ENCODE results near the gene PARD3. TPM values are rescaled to one million over a fixed set of nuclear protein-coding genes. Genes with fewer than 3 reads are reported as not detected.

Gene PARD3
- total RNA-seq, 3 donors from 2014 or later: 39.5 to 87.9 (median 47.0) TPM

DNA sequence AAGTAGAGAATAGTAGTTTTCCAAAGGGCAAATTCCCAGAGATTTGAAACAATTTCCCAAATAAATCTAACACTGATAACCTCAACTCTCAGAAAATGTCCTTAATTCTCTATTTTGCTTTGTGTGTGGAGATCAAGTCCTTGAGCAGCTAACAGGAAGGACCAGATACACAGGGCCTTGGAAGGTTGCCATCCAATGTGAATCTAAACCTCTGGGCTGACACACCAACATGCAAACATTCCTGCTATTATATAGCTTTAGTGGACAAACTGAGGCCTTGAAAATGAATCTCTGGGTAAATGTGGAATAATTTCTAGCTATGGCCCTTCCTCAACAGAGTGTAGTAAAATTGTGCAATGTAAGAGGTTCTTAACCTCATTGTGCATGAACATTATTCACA lies 44.1 kb upstream of the PARD3 start:
- DNase-seq: peak in 1 of 3 donors; percentile 55
- no peaks in the 10 kb centered on the region for H3K9me3 ChIP-seq

DNA sequence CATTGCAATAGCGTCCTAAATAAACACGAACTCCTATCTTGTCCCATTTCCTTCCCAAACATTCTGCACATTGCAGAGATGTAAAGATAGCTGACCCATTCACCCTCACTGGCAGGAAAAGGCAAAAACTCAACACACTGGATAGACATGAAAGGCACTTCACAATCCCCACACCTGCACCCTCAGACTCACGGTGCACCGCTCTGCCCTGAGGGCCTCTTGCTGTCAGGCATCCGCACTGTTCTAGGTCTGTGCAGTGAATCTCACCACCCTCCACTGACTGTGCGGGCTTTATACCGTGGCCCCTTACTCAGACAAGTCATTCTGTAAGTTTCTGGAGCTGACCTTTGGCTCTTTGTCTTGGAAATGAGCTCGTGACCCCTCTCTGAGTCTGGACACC lies 42.9 kb upstream of the PARD3 start:
- intact Hi-C loops (cut with DNase I, micrococcal nuclease): no loop called here
- no peak for ATAC-seq
- Histone ChIP-seq H3K9me3 (no peaks in the 10 kb centered on the region), H3K36me3 (ENCODE audit: low read depth) (no peaks in the 10 kb centered on the region), H3K4me3 (no peak overlapping the region), H3K4me1 (ENCODE audit: low read depth) (peaks cover 6% of the 10 kb centered on the region)
- no peak for DNase-seq
- TF ChIP-seq, protein P1, sequence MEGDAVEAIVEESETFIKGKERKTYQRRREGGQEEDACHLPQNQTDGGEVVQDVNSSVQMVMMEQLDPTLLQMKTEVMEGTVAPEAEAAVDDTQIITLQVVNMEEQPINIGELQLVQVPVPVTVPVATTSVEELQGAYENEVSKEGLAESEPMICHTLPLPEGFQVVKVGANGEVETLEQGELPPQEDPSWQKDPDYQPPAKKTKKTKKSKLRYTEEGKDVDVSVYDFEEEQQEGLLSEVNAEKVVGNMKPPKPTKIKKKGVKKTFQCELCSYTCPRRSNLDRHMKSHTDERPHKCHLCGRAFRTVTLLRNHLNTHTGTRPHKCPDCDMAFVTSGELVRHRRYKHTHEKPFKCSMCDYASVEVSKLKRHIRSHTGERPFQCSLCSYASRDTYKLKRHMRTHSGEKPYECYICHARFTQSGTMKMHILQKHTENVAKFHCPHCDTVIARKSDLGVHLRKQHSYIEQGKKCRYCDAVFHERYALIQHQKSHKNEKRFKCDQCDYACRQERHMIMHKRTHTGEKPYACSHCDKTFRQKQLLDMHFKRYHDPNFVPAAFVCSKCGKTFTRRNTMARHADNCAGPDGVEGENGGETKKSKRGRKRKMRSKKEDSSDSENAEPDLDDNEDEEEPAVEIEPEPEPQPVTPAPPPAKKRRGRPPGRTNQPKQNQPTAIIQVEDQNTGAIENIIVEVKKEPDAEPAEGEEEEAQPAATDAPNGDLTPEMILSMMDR (IDR thresholded peaks at IDR 0.05): no peak

More for the DNA sequence above, 44.1 kb upstream of the PARD3 start:
- no peak for ATAC-seq
- Histone ChIP-seq H3K36me3 (ENCODE audit: low read depth) (no peaks in the 10 kb centered on the region), H3K4me3 (no peak overlapping the region), H3K4me1 (ENCODE audit: low read depth) (peaks cover 8% of the 10 kb centered on the region)
- TF ChIP-seq, protein P1 (IDR thresholded peaks at IDR 0.05): no peak
- intact Hi-C loops (cut with DNase I, micrococcal nuclease): no loop called here

DNA sequence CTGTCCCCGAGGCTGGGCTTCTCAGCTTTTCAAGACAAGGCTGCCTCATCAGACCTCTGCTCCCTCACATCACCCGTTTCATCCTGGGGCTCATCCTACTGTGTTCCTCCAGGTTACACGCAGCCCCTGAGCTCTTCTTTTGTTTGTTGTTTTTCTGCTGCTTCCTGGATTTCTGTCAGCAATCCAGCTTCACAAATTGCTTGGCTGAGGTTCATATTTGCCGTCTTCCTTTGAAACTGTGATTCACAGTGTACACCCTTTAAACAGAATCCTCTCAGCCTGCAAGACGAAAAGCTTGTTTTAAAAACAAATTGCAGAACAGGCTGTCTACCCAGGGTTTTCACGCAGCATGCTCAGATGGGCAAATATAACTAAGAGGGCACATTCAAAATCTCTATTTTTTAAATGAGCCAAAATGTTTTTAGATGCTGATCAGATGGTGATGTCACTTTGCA lies 39.1 kb upstream of the PARD3 start:
- peak; percentile 31 for ATAC-seq
- intact Hi-C loops (cut with DNase I, micrococcal nuclease): no loop called here
- Histone ChIP-seq H3K36me3 (ENCODE audit: low read depth) (no peaks in the 10 kb centered on the region), H3K4me3 (no peak overlapping the region), H3K9me3 (no peaks in the 10 kb centered on the region), H3K4me1 (ENCODE audit: low read depth) (no peaks in the 10 kb centered on the region)
- TF ChIP-seq, protein P1 (IDR thresholded peaks at IDR 0.05): no peak
- no peak for DNase-seq

DNA sequence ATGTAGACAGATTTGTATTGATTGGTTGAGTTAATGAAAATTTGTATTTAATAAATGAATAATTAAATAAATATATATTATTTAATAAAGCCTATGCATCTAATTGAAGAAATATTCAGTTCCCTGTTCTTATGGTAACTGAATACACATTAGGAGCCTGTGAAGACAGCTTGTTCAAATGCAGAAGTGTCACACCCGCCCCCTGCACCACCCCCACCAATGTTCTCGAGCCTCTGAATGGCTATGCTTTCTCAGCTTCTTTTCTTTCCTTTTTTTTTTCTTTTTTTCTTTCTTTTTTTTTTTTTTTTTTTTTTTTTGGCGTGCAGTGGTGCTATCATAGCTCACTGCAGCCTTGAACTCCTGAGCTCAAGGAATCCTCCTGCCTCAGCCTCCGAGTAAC lies 38.3 kb upstream of the PARD3 start:
- intact Hi-C loops (cut with DNase I, micrococcal nuclease): no loop called here
- TF ChIP-seq, protein P1 (IDR thresholded peaks at IDR 0.05): no peak
- DNase-seq: no peak
- Histone ChIP-seq H3K9me3 (no peaks in the 10 kb centered on the region), H3K36me3 (ENCODE audit: low read depth) (no peaks in the 10 kb centered on the region), H3K4me1 (ENCODE audit: low read depth) (no peaks in the 10 kb centered on the region), H3K4me3 (no peak overlapping the region)
- no peak for ATAC-seq

DNA sequence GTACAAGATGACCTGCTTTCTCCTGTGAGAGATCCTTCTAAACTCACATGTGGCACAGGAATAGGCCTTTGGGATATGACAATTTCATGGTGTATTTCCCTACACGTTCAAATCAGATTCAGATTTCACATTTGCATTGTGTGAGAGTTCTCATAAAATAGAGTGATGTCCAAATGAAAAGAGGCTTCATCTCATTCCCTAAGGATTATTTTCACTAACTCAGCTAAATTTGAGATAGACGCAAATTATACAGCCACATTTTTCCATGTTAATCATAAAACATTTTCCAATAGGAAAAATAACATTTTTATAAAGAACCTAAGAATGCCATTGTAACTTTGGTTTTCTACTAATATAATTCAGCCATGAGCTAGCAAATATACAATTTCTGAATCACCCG lies 35.5 kb upstream of the PARD3 start:
- Histone ChIP-seq H3K36me3 (ENCODE audit: low read depth) (no peaks in the 10 kb centered on the region), H3K4me3 (no peak overlapping the region), H3K4me1 (ENCODE audit: low read depth) (no peaks in the 10 kb centered on the region), H3K9me3 (no peaks in the 10 kb centered on the region)
- intact Hi-C loops (cut with DNase I, micrococcal nuclease): no loop called here
- ATAC-seq (no peak), DNase-seq (no peak)
- TF ChIP-seq, protein P1 (IDR thresholded peaks at IDR 0.05): no peak

DNA sequence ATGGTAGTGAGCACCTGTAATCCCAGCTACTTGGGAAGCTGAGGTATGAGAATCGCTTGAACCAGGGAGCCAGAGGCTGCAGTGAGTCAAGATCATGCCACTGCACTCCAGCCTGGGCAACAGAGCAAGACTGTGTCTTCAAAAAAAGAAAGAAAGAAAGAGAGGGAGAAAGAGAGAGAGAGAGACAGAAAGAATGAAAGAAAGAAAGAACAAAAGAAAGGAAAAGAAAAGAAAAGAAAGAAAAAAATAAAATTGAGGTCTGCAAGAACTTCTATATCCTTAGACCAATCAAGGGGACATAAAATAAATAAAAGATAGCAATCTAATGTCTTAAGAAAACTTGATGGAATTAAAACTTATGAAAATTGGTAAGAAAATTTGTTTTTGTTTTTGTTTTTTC lies 34.9 kb upstream of the PARD3 start:
- no peak for ATAC-seq
- TF ChIP-seq, protein P1 (IDR thresholded peaks at IDR 0.05): no peak
- intact Hi-C loops (cut with DNase I, micrococcal nuclease): no loop called here

More for the DNA sequence above, 34.9 kb upstream of the PARD3 start:
- no peak overlapping the region for H3K4me3 ChIP-seq
- H3K36me3 ChIP-seq (ENCODE audit: low read depth): no peaks in the 10 kb centered on the region
- no peaks in the 10 kb centered on the region for H3K4me1 ChIP-seq (ENCODE audit: low read depth)
- H3K9me3 ChIP-seq: no peaks in the 10 kb centered on the region
- no peak for DNase-seq
